Stimulated activated CD4-positive, alpha-beta T cell treated with anti-CD3 and anti-CD28 coated beads, Interleukin-4, amount 100 ng/mL, for 1 hour (primary cell): ENCODE results near the gene IP6K1.
A peak's percentile ranks its signal among the peaks of the same experiment; 100 is the strongest.

Source experiments
- DNase-seq: peaks from one replicate; pipeline ENCODE4 v3.0.0-alpha.2; 2020

The IP6K1 gene

GRCh38 chr3:49722896-49723295 is 63.4 kb downstream of the IP6K1 start:
- no peak for DNase-seq

- DNase-seq = no peak
Observed at GRCh38 chr3:49721896-49722781, 64.2 kb downstream of the IP6K1 start.

GRCh38 chr3:49721596-49721895 is 64.8 kb downstream of the IP6K1 start:
- DNase-seq = no peak

- no peak for DNase-seq
Observed at GRCh38 chr3:49720855-49721595, 65.3 kb downstream of the IP6K1 start.

- DNase-seq = peak; percentile 92
Observed at GRCh38 chr3:49719214-49719884, 67.0 kb downstream of the IP6K1 start, which contains the start of gene AMIGO3. TSS of gene AMIGO3 (minus strand) at chr3:49719684. CDS start at chr3:49719465, 219 bp downstream.

GRCh38 chr3:49718858-49719213 is 67.5 kb downstream of the IP6K1 start:
- DNase-seq = no peak

- no peak for DNase-seq
Observed at GRCh38 chr3:49717959-49718857, 68.1 kb downstream of the IP6K1 start.

GRCh38 chr3:49717211-49717958 is 69.0 kb downstream of the IP6K1 start:
- no peak for DNase-seq

GRCh38 chr3:49716691-49717210 is 69.6 kb downstream of the IP6K1 start:
- no peak for DNase-seq

- no peak for DNase-seq
Observed at GRCh38 chr3:49716169-49716568, 70.2 kb downstream of the IP6K1 start.

GRCh38 chr3:49715611-49716121 is 70.7 kb downstream of the IP6K1 start:
- no peak for DNase-seq

GRCh38 chr3:49714728-49715550 is 71.4 kb downstream of the IP6K1 start:
- no peak for DNase-seq

GRCh38 chr3:49713336-49714105 is 72.8 kb downstream of the IP6K1 start:
- no peak for DNase-seq

- DNase-seq = no peak
Observed at GRCh38 chr3:49712631-49713317, 73.6 kb downstream of the IP6K1 start.

GRCh38 chr3:49712166-49712565 is 74.2 kb downstream of the IP6K1 start:
- no peak for DNase-seq

- no peak for DNase-seq
Observed at GRCh38 chr3:49711489-49711888, 74.9 kb downstream of the IP6K1 start.

- DNase-seq = no peak
Observed at GRCh38 chr3:49709852-49710251, 76.5 kb downstream of the IP6K1 start.

- no peak for DNase-seq
Observed at GRCh38 chr3:49707113-49707480, 79.2 kb downstream of the IP6K1 start.

GRCh38 chr3:49706456-49707112 is 79.8 kb downstream of the IP6K1 start:
- DNase-seq = no peak
